Right kidney (tissue), 1 donor: Measurements from ENCODE around the gene ATXN1.
A peak's percentile ranks its signal among the peaks of the same experiment; 100 is the strongest.
"Not testable (repeated sequence)": the region's sequence is repeated elsewhere in the genome, so short reads cannot be mapped to it uniquely, and the experiment has no call there.

ENCODE experiments used
- DNase-seq: peaks from one replicate; pipeline ENCODE4 v3.0.0-alpha.2; 2016

ATXN1 gene

DNA sequence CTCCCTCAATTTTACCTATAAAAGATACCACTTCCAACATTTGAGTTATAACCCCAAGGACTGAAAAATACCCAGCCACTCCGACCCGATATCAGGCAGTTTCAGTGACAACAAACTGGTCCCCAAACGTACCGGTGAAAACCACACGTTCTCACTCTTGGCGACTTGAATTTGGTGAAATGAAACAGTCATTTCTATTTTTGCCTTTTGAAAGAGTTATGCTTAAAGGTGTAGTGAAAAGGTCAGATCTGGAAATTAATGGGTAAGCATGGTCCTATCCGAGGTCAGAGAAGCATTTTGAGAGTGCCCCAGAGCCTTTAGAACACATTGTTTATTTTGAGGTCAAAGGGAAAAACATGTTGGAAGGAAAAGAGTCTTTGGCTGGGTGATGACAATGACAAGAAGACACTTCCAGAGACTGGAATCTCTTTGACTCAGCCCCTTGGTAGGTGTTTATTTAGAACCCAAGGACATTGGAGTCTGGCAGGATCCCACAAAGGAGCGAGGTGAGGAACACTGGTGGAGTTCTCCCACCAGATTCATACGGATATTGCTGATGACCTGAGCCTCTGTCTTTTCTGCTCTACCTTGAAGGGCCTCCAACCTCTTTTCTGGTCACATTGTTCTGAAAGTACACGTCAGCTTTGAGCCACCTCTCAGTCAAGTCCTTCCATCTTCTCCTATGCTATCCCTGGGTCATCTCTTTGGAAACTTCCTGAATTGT lies 287.9 kb downstream of the ATXN1 start:
- no peak for DNase-seq

DNA sequence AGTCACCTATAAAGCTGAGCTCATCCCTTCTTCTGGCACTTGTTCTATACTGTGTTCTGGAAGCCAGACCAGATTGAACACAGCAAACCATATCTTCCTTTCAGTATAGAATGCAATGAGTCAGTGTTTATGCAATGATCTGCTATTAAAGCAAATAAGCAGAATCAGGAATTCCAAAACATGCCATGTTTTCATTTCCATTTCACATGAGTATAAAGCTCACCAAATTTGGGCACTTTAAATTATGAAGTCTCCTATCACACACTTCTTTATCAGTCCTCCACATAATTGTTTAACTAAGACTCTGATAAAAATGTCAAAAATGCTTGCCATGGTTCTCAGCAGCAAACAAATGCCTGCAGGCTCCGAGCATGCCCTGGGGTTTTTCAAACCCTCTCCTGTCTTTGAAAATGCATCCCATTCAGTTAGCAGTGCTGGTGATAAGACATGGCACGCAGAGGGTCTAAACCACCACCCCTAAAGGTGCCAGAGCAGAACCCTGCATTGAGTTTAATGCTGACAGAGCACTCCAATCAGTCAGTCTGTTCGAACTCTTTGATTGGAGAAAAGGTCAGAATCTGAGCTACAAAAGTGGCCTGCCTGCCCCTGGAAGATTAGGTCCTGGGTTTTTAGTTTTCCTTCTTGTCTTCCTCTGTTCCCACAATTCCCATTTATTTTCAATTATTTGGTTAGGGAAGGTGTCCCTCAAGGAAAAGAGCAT lies 288.8 kb downstream of the ATXN1 start:
- DNase-seq = no peak

DNA sequence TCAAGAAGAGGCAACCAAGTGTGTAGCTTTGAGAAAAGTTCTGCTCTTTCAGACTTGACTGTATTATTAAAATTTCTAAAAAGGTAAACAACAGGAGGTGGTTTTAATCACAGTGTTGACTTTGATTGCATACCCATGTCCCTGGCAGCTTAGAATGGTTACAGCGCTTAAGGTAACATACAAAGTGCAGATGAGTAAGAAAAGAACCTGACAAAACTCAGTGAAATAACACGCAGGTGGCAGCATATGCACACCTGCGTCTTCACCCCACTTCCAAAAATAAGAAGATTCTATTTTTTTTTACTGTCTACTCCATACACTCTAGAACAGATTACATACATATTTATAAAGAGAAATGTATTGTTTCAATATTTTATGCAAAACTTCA lies 289.4 kb downstream of the ATXN1 start:
- no peak for DNase-seq

DNA sequence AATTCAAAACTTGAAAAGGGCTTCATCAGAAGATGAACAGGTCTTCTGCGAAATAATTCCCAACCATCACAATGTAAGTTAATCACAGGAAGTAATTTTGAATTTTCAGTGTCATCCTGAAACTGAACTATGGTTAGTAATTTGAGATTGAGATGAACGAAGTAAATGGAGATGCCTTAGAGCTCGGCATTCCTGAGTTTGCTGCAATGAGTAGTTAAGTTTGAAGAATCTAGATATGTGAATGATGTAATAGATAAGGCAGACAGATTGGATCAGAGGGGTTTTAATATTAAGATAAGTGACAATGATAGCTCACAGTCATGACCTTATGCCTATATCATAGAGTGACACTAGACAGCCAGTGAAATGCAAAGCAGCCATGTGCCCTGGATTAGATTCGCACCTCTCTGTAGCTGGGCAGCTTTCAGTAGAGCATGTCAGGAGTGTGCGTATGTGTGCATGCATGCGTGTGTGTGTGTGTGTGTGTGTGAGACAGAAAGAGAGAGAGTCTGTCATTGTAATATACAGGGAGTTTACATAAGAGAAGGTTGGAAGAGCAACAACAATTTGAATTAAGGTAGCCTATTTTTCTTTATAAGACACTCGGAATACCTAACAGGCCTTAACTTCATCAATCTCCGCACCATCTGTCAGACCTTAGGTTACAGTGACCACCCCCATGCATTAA lies 289.9 kb downstream of the ATXN1 start:
- DNase-seq = peak; percentile 34

DNA sequence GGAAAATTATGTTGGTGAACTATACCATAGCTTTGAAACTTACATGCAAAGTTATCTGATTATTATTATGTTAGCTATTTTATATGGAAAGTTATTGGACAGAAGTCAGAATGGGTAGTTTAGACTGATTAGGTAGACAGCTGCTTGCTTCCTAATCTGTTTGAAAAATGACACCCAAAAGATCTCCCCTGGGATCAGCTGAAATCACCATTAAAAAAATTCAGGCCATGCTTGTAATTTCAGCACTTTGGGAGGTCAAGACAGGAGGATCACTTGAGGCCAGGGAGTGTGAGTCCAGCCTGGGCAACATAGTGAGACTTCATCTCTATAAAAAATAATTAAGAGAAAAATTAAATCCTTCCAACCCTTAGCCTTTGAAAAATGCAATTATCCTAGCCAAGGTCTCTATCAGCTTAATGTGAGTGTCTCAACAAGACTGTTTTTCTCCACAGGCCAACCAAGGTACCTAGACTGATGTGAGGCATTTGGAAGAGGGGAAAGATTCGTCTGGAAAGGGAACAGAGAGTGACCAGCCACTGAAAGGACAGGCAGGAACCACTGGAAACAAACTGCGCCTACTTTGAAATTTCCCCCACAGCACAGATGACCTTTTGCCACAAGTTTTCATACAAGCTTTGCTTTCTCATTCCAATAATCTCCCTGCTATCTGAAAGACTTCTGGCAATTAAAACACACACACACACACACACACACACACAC lies 290.6 kb downstream of the ATXN1 start:
- no peak for DNase-seq

DNA sequence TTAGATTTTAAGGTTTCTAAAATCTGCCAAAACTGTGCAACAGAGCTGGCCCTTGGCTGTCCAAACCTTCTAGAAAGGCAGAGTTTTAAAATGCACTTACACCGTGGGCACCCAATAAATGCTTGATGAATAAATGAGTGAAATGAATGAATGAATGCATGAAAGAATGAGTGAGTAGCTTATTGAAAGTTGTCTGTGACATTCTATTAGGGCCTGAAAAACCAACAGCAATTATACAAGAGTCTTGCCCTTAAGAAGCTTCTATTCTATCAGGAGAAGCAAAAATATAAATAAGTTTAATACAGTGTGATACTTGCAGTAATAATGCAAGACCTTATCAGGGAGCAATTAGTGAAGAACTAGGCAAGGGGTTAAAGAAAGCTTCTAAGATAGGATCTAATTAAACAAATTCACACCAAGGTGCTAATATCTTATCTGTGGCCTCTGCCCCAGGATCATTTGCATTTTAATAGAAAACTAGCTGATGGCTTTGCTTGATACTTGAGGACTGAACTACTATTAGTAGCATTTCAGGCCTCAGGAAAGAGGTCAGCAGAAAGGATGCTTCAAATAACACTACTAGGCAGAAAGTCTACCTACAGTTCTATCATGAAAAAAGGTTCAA lies 292.2 kb downstream of the ATXN1 start:
- DNase-seq = no peak

DNA sequence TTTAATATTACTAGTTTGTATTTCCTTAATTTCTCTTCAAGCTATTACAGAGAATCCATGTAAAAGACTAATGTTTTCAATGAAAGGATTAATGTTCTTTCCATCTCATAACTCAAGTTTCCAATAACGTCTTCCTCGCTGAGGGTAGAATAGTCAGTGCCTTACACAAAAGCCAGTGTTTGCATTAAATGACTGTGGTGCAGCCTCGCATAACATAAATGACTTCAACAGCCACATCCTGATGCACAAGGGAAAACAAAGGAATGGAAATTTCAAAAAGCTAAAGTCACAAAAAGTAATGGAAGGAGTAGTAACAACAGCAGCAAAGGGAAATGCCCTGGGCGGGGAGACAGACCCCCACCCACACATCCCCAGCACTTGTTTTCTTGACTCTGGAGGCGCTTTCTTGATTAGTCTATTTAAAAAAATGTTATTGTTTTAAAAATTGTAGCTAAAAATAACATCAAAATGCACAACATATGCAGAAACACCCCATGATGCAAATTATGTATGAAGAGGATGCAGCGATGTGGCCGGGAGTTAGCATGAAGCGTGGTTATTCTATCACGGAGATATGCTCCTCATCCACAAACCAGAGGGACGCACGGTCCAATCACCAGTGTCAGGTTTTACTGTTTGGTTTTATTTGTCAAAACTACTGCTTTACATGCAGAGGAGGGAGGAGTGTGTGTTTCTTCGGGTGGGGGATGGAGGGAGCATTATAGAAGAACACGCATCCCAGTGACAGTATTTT lies 294.3 kb downstream of the ATXN1 start:
- DNase-seq = no peak

DNA sequence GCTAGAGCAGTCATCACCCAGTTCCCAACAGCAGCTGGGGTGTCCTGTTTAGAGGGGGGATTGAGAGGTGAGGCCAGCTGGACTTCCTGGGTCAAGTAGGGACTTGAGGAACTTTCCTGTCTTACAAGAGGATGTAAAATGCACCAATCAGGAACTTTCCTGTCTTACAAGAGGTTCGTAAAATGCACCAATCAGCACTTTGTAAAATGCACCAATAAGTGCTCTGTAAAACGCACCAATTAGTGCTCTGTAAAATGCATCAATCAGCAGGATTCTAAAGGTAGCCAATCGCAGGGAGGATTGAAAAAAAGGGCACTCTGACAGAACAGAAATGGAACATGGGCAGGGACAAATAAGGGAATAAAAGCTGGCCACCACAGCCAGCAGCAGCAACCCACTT lies 297.2 kb downstream of the ATXN1 start:
- DNase-seq = no peak

DNA sequence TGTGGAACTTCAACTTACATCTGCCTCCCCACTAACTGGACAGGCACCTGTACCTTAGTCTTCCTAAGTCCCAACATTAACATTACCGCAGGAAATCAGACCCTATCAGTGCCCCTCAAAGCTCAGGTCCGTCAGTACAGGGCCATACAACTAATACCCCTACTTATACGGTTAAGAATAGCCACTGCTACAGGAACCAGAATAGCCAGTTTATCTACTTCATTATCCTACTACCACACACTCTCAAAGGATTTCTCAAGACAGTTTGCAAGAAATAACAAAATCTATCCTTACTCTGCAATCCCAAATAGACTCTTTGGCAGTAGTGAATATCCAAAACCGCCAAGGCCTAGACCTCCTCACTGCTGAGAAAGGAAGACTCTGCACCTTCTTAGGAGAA lies 298.0 kb downstream of the ATXN1 start:
- DNase-seq = not testable (repeated sequence)

DNA sequence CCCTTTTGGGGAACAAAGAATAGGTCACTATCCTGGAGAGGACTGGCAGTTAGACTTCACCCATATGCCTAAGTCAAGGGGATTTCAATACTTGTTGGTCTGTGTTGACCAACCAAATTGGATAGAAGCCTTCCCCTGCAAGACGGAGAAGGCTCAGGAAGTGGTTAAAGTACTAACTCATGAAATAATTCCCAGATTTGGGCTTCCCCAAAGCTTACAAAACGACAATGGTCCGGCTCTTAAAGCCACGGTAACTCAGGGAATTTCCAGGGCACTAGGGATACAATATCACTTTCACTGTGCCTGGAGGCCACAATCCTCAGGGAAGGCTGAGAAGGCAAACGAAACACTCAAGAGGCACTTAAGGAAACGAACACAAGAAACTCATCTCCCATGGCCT lies 299.8 kb downstream of the ATXN1 start:
- DNase-seq = no peak

DNA sequence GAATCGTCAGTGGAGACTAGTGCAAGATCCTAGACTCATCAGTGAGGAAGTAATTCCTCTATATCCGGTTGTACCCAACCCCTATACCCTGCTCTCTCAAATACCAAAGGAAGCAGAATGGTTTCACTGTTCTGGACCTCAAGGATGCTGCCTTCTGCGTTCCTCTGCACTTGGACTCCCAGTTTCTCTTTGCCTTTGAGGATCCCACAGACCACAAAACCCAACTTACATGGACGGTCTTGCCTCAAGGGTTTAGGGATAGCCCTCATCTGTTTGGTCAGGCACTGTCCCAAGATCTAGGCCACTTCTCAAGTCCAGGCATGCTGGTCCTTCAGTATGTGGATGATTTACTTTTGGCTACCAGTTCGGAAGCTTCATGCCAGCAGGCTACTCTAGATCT lies 301.8 kb downstream of the ATXN1 start:
- DNase-seq = not testable (repeated sequence)

DNA sequence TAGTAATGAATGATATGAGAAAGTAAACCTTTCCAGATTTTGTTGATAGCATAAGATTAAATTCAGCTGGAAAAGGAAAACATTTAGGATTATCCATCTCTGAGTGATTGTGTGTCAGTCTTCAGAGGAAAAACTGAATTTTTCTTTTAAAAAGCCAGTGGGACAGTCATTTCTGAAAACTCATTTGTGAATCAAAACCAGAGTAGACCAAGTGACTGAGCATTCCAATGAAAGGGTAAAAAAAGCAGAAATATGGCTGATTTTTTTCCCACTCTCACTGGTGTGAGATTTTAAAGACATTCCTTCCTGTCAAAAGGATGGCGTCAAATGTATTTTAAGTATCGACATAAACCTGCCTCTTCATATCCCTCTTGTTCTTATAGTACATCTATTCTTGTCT lies 308.9 kb downstream of the ATXN1 start:
- DNase-seq = no peak

DNA sequence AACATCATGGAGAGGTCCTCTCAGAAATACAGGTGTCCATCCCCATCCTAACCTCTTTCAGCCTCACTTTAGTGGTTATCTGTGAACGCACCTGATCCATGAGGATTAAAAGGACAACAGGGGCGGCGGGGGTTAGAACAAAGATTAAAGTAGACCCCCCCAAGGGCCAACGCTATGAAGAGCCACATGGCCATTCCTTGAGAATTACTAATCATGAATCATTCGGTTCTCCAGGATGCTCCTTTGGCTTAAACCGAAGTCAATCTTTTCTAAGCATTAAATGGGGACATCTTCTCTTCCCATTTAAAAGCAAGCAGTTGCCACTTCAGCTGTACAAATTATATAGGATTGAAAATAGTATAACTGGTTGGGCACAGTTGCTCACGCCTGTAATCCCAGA lies 310.4 kb downstream of the ATXN1 start:
- no peak for DNase-seq

DNA sequence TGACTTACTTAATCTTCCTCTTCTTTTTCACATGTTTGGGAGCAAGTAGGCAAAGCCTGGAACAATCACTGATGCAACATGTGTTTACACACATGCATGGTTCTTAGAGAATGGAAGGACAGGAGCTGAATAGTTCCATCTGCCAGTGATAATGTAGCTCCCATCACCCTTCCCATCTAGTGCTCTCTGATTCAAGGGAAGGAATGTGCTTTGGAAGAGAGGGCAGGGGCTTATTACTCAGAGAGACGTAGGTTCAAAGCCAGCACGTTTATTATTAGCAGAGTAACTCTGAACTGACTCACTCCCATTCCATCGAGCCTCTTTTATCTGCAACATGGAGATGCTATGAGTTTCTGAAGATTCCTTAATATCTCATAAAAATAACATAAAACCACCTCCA lies 311.0 kb downstream of the ATXN1 start:
- DNase-seq = no peak

DNA sequence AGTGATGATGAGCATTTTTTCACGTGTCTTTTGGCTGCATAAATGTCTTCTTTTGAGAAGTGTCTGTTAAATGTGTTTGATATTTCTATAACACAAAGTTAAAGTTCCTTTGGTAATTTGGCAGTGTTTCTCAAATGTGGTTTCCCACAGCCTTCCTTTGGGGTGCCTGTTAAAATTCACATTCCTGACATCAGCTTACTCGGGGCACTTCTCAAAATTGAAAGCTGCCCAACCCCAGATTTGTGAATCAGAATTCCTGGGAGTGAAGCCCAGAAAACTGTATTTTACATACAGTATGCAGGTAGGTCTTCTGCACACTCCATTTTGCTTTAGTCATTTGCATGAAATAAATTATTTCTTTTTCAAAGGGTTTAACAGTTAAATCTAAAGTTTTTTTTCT lies 315.0 kb downstream of the ATXN1 start:
- DNase-seq = no peak

DNA sequence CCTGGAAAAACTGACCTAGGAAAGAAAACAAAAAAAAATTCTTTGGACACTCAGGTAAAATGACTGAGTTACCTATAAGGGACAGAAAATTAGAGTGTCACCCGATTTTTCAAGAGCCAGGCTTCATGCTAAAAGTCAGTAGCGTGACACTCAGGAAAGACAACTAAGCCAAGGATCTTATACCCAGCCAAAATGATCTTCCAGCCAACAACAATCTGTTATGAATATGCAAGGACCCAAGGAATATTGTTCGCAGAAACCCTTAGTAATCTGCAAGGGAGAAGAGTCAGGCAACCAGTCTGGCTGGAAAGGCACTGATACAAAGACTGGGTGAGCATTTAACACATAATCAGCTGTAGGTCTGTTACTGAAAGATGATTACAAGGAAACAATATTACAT lies 319.2 kb downstream of the ATXN1 start:
- no peak for DNase-seq

DNA sequence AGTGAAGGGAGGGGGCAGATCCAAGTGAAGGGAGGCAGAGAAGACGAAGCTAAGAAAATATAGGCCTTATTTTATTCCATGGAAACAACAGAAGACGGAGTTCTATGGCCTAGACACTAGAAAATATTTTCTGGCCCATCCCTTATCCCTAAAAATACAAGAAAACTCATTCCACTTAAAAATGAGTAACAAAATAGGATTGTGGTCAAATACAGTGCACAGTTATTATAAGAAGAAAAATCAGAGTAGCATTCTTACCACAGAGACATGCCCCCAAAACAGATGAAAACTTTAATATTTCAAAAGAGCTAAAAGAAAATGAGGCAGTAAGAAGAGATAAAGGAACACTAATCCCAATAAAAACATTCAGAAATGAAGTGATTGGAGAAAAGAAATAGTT lies 320.0 kb downstream of the ATXN1 start:
- DNase-seq = no peak

DNA sequence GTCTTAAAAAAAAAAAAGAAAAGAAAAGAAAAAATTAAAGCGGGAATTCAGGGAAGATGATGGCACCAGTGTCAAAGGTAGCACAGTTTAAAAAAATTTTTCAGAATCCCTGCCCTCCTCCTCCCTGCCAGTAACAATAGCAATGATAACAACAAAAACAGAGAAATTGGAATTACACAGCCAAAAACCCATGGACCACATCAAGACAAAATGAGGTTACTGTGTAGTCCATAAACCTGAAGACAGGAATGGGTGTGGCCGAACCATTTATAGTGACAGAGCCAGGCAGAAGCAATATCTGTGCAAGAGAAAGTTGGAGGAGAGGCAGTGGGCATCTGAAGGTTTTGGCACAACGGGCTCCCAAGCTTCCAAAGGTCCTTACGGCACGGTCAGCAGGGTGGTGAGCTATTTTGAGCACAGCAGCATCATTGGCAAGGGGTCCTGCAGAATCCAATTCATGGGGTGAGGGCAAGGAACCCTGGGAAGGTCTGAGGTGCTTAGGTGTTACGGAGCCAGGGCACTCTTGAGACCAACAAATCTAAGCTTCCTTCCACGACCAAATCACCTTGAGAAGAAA lies 320.5 kb downstream of the ATXN1 start:
- no peak for DNase-seq

DNA sequence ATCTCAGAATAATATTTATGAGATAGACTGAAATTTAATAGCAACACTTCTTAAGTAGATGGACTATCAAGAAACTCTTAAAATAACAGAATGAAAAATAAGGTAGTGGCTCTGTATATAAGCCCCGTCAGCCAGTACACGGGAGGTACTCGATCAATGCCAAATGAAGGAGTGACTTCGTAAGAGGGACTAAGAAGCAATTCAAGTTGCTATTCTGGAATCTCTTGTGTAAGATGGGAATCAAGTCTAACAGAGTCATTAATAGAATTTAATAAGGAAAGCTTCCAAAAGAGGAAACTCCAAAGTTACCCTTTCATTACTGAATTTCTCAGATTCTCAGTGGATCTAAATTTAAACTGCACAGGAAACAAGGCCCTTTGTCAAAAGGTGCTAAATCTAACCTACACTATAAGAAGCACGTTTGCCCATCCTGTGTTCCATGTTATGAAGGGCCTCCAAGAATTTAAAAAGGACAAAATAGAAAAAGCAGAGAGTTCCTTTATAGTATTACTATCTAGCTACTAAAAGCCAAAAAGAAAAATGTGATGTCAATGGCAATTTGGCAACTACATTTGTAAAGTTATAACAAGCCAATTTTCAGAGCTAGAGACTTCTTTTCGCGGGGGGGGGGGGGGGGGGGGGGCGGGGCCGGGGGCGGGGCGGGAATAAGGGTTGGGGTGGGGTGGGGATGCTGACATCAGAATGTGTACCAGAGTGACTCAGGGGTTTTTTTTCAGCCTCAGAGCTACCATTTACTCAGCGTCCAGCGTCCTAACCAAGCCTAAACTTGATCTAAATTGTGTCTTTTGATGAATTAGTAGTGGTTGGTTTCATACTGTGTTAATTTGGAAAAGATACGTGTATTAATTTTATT lies 322.3 kb downstream of the ATXN1 start:
- no peak for DNase-seq

DNA sequence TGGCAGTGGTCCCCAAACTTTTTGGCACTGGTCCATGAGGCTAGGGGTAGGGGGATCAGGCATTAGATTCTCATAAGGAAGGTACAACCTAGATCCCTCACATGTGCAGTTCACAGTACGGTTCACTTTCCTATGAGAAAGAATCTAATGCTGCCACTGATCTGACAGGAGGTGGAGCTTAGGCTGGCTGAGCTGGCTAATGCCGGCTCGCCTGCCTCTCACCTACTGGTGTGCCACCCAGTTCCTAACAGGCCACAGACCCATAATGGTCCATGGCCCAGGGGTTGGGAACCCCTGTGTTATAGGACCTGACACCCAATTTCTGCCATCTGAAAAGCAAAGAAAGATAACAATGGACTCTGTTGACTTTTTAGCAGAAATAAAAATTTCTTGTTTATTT lies 323.3 kb downstream of the ATXN1 start:
- DNase-seq = no peak
